AG20443 (cell line): Measurements from ENCODE around the gene MSANTD3.
A peak's percentile ranks its signal among the peaks of the same experiment; 100 is the strongest.
"Not testable (repeated sequence)": the region's sequence is repeated elsewhere in the genome, so short reads cannot be mapped to it uniquely, and the experiment has no call there.

ENCODE experiments used
- DNase-seq: peaks from one replicate; pipeline ENCODE4 v3.0.0; 2012; ENCODE audit warnings: low spot score, mixed read lengths

The MSANTD3 gene

DNA sequence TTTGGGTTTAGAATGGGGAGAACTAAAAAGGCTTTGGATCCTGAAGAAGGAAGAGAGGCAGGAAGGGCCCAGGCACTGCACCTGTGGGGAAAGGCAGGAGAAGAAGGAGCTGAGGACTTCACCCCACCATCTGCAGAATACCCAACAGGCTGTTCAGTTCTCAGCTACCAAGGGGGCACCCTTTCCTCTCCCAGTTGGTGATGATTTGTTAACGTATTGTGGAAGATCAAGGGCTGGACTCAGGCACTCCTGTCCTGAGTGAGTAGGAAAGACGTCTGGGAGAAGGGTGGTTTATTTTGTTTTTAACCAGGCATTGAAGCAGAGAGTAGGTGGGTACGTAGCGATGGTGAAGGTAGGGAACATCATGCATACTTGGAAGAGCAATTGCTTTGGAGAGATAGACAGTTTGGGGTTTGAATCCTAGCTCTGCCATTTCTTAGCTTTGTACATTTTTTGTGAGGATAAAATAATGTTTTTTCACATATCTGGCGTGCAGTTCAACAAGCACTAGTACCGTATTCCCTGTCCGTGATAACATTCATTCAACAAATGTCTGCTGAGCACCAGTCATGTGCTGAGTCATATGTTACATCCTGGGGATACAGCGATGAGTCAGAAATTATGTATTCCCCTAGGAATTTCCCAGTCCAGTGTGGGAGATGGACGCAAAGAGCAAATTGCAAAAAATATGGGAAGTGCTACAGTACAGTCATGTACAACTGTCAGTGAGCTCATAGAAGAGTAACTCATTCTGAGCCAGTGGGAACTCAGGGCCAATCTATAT is 2.1 kb downstream of the MSANTD3 start:
- peak; percentile 89 for DNase-seq

DNA sequence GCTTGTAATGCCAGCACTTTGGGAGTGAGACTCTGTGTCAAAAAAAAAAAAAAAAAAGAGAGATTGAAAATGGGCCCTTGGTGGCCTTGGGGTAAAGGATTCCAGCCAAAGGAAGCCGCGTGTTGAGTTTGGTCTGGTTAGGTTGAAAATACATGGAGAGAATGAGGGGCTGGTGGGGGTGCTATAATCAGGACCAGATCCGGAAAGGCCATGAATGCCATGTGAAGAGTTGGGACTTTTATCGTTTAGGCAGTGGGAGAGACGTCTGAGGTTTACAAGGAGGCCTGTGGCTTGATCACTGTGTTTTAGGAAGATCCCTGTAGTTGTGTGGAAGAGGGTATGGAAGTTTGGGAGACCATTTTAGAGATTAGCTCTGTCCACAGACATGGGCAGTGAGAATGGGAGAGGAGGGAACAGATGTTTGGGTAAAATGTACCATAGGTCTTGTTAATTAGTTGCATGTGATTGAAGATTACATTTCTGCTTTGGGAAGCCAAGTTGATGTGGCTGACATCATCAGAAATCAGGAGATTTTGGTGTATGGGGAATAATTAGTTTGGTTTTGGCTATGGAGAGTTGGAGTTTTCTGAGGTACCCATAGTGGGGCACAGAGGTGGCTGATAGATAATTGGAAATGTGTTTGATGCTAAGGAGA is 3.5 kb downstream of the MSANTD3 start:
- no peak for DNase-seq

DNA sequence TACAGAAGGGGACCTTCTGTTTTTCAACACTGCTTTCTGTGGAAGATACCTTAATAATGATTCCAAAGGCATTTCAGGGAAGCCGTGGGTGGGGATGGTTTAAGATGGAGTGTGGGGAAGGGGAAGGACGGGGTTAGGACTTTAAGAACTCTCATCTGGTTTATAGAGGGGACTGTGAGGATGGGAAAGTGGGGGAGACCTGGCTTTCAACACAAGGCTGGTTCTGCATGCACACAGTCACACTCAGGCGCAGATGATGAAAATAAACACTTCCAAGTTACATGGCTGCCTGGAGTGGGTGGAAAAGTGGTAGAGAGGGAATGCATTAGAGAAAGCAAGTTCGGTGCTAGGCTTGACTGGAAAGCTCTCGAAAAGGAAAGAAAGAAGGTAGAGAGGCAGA is 4.9 kb downstream of the MSANTD3 start:
- DNase-seq: no peak

DNA sequence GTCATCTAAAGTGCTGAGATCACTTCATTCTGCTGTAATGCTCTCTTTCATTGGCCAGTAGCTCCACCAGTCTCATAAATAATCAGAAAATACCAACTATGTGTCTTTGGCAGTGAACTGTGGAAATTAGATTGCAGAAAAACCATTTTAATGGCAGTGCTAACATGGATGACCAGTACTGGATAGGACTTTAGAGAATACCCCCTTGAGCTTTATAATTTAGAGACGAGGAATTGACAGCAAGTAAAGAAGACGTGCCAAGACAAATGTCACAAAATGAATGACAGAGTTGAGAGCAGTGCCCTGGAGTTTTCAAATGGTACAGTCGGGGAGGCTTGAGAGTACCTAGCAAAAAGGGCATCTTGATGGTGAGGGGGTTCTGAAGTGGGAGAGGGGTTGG is 5.8 kb downstream of the MSANTD3 start:
- no peak for DNase-seq

DNA sequence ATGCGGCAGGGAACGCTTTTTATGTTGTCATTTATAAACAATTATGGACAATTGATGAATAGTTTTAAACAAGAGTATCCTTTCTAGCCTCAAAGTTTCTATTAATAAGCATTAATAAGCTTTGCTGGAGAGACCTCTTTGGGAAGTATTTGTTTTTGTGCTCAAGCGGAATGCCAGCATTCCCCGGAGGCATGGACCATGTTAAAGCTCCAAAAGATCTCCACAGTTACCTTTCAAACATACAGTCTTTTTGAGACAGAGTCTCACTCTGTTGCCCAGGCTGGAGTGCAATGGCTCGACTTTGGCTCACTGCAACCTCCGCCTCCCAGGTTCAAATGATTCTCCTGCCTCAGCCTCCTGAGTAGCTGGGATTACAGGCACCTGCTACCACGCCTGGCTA is 9.6 kb downstream of the MSANTD3 start:
- no peak for DNase-seq

DNA sequence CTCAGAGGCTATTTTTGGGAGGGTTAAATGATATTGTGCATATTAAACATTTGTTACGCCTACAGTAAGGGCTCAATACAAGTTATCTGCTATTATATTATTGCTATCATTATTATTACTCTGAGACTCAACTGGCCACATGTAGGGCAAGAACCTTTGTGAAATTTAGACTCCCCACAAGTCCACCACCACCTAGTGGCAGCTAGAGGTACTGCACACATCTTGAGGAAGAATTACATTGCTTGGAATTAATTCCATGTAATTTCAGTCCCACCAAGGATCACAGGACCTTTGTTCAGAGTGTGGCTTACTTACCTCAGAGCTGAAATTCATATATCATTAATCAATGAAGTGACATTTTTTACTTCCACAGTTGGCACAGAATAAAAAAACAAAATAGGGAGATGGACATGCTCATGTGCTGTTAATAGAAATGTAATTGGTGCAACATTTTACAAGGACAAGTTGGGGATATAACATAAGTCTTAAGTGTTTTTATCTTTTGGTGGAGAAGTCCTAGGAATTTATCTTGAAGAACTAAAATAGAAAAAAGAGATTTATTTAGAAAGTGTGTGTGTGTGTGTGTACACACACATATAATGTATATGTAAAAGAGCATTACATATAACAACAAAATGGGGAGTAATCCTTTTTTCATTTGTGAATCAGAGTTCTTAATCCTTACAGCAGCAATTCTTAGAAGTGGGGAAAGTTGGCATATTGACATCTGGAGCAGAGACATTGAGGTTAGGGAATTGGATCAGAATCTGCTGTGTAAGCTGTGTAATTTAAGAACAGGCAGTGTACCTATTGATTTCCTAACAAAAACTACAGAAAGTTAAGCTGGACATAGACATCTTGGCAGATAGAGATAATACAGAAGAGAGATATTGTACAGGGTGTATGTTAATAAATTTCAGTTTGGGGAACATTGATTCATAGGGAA is 11.2 kb downstream of the MSANTD3 start:
- DNase-seq: peak; percentile 71

DNA sequence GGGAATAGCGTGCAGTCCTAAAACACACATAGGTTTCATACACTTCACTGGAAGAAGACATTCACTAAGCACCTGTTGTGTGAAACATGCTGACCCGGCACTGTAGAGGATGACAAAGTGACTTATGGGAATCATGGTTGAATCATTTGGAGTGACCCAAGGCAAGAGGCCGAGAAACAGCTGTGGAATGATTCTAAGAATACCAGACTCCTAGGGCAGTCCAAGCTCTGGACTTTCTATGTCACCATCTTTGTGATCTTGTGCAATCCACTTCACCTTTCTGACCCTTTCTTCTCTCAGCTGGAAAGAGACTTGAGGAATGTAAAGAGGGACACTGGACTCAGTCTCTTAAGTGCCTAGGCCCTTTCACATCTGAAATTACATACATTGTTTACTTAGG is 13.1 kb downstream of the MSANTD3 start:
- DNase-seq: peak; percentile 64

DNA sequence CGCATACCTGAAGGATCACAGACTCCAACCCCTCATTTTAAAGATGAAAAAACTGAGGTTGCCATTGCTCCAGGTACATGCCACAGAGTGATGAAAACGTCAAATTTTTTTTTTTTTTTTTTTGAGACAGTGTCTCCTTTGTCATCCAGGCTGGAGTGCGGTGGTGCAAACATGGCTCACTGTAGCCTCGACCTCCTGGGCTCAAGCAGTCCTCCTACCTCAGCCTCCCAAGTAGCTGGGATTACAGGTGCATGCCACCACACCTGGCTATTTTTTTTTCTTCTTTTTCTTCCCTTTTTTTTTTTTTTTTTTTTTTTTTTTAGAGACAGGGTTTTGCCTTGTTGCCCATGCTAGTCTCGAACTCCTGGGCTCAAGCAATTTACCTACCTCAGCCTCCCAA is 13.5 kb downstream of the MSANTD3 start:
- not testable (repeated sequence) for DNase-seq

DNA sequence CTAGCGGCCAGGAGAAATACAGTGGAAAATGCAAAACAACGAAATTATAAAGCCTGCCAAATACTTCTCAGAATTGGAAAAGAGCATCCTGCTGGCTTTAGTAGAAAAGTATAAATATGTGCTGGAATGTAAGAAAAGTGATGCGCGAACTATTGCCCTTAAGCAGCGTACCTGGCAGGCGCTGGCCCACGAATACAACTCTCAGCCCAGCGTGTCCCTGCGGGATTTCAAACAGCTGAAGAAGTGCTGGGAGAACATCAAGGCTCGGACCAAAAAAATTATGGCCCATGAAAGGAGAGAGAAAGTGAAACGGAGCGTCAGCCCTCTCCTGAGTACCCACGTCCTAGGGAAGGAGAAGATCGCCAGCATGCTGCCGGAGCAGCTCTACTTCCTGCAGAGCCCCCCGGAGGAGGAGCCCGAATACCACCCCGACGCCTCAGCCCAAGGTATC is 15.0 kb downstream of the MSANTD3 start:
- no peak for DNase-seq

DNA sequence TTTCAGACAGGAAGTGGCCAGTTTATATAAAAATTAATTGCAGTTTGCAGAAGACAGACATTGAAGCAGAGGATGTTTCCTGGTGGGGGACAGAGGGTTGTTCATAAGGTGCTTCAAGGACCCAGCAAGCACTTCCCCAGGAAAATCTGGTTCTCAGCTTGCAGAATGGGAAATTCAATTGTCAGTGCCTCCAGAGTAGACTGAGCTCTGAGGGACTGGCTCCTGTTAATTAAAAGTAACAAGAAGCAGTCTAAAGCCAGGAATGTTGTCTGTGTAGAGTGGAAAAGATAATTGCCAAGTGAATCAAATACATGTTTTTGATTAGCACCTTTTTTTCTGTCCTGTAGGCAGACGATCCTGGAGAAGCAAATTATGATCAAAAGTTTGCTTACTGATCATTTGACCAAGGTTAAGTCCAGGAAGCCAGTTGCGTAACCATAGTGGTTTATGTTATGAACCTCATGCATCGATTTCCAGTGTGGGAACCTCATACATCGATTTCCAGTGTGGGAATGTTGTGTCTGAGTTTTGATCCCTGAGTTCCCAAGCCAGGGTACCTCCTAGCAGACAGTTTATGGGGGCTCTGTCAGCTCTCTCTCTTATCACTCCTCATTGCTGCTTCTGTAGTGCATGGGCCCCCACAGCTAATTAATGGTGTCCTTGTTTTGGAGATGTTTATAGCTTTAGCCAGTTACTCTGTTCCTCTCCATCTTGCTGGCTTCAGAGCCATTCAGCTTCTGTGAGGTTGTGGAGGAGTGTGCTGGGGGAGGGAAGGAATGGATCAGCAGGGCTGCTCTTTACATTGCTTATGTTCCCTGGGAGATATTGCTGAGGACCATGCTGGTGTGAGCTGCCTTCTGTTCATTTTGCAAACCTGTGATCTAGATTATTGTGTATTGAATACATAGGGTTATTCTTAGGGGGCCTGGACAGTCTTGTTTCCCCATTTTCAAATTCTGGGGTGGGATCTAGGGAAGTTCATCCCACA is 17.1 kb downstream of the MSANTD3 start:
- DNase-seq: no peak

DNA sequence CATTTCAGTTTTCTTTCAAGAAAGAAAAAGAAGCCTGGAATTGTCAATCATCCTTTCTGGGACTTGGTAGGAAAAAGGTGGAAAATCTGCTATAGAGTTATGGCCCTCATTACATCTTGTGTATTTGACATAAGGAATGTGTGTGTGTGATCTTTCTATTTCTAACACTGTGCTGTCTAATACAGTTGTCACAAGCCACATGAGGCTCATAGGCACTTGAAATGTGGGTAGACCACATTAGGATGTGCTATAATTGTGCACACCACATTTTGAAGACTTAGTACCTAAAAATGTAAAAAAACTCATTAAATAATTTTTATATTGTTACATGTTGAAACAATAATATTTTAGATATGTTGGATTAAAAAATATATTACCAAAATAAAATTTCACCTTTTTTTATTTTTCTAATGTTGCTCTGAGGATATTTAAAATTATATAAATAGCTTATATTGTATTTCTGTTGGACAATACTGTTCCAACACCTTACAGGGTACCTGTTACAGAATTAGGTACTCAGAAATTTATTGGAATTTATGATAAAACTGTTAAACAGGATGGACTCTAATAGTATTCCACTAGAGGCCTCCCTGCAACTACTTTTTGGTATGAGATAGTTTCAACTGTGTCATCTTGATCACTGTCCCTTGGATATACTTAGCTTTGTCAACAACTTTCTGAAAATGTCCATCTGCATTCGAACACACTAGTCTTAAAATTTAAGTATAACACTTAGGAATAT is 18.4 kb downstream of the MSANTD3 start:
- no peak for DNase-seq

DNA sequence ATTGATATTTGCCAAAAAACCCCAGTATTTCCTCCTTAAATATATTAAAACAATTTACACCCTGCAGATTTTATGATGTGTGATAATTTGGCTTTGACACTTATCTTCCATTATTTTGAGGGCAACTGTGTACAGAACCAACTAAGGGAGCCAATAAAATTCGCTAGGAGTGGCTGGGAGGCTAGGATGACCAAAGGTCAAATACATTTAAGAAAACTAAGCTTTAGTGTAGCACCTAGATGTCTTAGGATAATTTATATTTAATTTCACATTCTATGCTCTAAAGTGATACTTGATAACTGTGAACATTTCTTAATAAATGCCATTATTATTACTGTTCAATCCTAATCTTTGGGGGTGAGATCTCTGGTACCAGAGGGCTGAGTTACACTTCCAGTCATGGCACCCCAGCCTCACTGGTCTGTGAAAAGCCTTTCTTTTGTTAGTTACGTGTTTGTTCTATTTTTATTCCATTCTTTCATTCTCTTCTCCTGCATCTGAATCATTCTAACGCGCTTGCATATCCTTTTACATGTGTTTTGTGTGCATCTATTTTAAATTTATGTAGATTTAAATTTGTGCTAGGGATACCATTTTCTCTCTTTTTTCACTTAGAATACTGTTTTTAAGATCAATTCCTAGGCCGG is 19.1 kb downstream of the MSANTD3 start:
- DNase-seq: no peak

DNA sequence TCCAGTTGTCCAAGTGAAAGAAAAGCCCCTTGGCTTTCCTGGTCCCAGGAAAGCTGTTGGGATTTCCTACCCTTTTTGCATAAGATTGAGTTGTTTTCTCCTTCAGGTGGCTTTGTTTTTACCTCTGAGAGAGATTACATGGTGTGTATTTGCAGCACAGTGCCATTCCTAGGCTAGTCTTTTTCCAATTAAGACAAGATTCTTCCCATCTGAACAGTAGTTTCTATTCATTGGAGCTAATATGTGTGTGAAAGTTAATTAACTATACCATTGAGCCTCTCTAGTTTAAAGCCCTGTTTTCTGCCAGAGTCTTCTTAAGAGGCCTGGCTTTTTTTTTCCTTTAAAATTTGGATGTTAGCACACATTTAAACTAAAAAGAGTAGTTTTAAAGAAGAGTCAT is 20.1 kb downstream of the MSANTD3 start:
- DNase-seq: no peak

DNA sequence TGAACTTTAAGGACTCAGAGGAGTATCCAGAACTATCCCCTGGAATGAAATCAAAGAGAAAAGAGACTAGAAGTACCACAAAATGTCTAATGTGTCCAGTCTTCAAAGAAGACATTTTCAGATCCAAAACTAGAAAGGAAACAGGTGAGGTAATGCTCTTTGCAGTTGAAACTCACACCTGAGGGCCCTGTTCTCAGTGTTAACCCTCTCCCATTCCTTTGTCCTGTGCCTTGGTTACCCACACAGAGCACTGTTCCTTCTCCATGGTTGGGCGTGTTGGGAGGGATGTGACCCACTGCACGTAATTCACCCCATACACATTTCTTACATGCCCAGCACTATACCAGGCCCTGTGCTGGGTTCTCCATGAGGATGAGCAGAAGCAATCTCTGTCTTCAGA is 21.3 kb downstream of the MSANTD3 start:
- no peak for DNase-seq

DNA sequence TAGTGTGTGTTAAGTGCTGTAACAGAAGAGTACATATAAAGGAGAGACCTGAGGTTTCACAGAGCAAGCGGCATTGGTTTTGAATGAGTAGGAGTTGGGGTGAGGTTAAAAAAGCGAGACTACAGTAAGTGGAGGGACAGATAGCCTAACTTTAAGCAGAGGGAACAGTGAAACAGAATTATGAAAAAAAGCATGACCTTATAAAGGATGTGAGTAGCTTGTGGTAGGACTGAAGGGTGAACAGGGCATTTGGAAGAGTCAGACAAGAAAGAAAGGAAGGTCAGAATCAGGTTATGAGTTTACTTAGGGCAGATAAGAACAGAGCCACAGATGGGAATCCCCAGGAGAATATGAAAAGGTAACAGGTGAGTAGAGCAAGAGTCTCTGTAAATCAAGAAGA is 22.5 kb downstream of the MSANTD3 start:
- DNase-seq: no peak

DNA sequence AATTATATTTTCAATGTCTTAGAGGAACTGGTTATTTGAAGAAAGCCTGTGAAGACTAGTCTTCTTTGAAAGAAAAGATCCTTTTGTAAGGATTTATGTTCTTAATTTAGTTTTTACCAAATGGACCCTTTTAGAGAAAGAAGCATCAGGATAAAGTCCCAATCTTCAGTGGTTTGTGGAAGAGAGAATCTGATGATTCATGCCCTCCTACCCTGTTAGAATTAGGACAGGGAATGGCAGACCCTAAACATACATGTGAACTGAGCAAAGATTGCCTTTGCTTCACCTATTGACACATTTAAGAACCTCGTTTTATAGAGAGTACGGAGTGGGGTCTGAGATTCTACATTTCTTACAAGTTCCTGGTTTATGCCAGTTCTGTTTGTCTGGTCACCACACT is 26.0 kb downstream of the MSANTD3 start:
- DNase-seq: no peak

DNA sequence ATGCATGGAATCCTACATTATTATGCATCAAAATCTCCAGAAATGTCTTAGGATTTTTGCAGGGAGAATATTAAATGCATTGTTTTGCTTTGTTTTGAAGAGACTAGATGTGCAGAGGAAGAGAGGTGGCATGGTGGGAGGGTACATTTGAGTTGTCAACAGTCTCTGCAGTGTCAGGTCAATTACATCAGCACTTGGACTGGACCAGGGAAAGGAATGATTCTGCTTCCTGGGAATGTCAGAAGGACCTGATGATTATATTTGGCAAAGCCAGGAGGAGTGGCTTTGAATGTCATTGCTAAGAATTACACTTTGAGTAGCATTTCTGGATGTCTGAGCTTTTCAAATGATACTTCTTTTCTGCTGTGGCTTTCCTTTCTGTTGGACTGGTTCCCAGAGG is 28.5 kb downstream of the MSANTD3 start:
- DNase-seq: peak; percentile 50

DNA sequence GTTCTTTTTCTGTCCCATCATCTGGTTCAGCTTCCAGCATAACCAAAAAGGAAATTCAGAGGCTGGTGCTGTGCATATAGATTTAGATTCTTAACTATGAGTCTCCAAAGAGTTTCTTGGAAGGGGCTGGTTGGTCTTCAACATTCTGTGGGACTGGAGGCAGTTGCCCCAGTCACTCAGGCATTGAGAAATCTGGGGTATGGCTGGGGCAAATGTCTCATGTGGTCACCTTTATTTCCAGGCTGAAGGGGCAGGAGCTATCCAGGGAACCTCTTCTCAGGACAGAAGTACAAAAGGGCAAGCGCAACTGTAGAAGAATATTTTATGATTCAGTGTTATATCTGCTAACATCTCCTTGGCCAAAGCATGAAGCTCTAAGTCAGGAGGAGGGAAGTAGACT is 30.6 kb downstream of the MSANTD3 start:
- DNase-seq: no peak

DNA sequence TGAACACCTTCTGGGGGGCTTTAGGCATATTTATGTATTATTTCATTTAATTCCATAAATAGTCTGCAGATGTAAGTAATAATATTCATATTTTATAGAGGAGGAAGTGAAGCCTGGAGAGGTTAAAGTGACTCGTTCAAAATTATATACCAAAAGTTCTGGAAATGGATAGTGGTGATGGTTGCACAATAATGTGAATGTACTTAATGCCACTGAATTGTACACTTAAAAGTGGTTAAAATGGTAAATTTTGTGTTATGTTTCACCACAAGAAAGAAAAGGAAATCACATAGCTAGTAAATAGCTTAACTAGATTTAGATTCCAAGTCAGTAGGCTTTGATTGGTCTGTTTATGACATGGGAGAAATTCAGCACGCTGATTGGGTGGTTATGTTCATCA is 33.0 kb downstream of the MSANTD3 start:
- DNase-seq: no peak

DNA sequence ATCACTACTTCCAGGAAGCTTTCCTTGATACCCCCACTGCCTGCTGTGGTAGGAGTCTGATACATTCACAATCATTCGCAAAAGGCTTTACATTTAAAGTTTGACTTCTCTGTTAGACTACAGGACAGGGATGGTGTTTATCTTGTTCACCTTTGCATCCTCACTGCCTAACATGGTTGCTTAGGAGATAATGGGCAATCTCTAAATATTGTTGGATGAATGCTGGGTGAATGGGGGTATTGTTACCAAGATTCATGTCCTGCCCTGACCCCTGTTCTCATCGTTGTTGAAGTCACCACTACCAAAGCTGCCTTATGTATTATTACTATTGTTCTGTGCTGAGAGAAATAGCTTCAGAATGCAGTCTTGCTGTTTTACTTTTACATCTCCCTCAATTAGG is 38.3 kb downstream of the MSANTD3 start:
- DNase-seq: no peak
